Panc1 (cell line): Measurements from ENCODE around the gene RUNX1.

ENCODE experiments used
- CTCF ChIP-seq: fragments of 450-650 bp; IDR thresholded peaks from 2 replicates; pipeline ENCODE4 v1.5.1; 2017; ENCODE audit warnings: mild to moderate bottlenecking
- POLR2AphosphoS5 ChIP-seq: IDR thresholded peaks from 2 replicates; pipeline ENCODE4 v1.6.1; 2012; ENCODE audit warnings: mild to moderate bottlenecking, low read depth, low read length, moderate library complexity

- no peak for TF ChIP-seq CTCF
- TF ChIP-seq POLR2AphosphoS5: no peak
Measured at GRCh38 chr21:34814529-34814951, 234.6 kb downstream of the RUNX1 start.
